C4-2B (cell line): Measurements from ENCODE around the gene CDKAL1.

Experiments used
- ZFX ChIP-seq: fragments of 450-650 bp; IDR thresholded peaks from 2 replicates; pipeline ENCODE4 v1.6.1; 2017
- TF ChIP-seq, protein P1 (sequence below): fragments of 450-650 bp; conservative IDR thresholded peaks from 2 replicates; pipeline ENCODE4 v1.5.1; 2017; ENCODE audit warnings: mild to moderate bottlenecking

DNA sequence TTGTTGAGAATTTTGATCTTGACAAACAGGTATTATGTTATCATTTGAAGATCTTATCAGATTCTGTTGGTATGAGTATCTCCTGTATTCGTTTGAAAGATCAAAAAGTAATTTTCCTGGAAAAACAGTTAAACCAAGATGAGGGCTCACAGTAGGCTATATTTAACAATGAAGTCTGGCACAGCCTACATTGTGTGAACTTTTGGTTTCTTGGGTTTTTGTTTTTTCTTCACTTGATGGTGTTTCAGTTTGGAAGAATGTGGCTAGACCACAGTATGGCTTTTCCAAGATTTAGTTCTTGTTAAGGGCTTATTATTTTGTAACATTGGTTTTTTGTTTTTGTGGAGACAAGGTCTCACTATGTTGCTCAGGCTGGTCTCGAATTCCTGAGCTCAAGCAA is 306.4 kb downstream of the CDKAL1 start:
- TF ChIP-seq, protein P1, sequence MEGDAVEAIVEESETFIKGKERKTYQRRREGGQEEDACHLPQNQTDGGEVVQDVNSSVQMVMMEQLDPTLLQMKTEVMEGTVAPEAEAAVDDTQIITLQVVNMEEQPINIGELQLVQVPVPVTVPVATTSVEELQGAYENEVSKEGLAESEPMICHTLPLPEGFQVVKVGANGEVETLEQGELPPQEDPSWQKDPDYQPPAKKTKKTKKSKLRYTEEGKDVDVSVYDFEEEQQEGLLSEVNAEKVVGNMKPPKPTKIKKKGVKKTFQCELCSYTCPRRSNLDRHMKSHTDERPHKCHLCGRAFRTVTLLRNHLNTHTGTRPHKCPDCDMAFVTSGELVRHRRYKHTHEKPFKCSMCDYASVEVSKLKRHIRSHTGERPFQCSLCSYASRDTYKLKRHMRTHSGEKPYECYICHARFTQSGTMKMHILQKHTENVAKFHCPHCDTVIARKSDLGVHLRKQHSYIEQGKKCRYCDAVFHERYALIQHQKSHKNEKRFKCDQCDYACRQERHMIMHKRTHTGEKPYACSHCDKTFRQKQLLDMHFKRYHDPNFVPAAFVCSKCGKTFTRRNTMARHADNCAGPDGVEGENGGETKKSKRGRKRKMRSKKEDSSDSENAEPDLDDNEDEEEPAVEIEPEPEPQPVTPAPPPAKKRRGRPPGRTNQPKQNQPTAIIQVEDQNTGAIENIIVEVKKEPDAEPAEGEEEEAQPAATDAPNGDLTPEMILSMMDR: no peak
- TF ChIP-seq ZFX: no peak
